ENCODE measurements around the gene TBCC.

DNA sequence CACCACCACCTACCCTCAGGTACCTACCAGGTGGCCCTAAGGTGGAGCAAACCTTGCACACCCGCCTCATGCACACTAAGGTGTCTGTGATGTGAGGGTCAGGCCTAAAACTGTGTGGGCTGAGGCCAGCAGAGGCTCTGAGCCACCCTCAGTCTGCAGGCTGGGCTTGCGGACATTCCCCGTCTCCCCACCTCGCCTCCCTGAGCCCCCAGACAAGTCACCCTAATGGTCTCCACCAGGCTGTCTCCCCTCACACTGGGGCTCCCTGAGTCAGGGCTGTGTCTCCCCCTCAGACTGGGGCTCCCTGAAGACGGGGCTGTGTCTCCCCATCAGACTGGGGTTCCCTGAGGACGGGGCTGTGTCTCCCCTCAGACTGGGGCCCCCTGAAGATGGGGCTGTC, 36.0 kb downstream of the TBCC start:
- TF ChIP-seq, protein P1, sequence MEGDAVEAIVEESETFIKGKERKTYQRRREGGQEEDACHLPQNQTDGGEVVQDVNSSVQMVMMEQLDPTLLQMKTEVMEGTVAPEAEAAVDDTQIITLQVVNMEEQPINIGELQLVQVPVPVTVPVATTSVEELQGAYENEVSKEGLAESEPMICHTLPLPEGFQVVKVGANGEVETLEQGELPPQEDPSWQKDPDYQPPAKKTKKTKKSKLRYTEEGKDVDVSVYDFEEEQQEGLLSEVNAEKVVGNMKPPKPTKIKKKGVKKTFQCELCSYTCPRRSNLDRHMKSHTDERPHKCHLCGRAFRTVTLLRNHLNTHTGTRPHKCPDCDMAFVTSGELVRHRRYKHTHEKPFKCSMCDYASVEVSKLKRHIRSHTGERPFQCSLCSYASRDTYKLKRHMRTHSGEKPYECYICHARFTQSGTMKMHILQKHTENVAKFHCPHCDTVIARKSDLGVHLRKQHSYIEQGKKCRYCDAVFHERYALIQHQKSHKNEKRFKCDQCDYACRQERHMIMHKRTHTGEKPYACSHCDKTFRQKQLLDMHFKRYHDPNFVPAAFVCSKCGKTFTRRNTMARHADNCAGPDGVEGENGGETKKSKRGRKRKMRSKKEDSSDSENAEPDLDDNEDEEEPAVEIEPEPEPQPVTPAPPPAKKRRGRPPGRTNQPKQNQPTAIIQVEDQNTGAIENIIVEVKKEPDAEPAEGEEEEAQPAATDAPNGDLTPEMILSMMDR (IDR thresholded peaks at IDR 0.05) = no peak
- no peak for TF ChIP-seq POLR2A (IDR thresholded peaks at IDR 0.05)

Measured in gastroesophageal sphincter (tissue), 3 donors.